ENCODE data around the gene DPEP3.
A peak's percentile ranks its signal among the peaks of the same experiment; 100 is the strongest.

DPEP3 gene

DNA sequence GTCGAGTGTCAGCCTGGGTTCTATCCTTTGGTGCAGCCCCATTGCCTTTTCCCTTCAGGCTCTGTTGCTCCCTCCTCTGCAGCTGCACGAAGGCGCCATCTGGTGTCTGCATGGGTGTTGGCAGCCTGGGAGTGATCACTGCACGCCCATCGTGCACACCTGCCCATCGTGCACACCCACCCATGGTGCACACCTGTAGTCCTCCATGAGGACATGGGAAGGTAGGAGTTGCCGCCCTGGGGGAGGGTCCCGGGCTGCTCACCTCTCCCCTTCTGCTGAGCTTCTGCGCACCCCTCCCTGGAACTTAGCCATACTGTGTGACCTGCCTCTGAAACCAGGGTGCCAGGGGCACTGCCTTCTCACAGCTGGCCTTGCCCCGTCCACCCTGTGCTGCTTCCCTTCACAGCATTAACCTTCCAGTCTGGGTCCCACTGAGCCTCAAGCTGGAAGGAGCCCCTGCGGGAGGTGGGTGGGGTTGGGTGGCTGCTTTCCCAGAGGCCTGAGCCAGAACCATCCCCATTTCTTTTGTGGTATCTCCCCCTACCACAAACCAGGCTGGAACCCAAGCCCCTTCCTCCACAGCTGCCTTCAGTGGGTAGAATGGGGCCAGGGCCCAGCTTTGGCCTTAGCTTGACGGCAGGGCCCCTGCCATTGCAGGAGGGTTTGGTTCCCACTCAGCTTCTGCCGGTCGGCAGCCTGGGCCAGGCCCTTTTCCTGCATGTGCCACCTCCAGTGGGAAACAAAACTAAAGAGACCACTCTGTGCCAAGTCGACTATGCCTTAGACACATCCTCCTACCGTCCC, 51.5 kb downstream of the DPEP3 start:
- DNase-seq: peak; percentile 63

- DNase-seq: no peak
Observed at GRCh38 chr16:67928147-67928546, 52.2 kb downstream of the DPEP3 start.

DNA sequence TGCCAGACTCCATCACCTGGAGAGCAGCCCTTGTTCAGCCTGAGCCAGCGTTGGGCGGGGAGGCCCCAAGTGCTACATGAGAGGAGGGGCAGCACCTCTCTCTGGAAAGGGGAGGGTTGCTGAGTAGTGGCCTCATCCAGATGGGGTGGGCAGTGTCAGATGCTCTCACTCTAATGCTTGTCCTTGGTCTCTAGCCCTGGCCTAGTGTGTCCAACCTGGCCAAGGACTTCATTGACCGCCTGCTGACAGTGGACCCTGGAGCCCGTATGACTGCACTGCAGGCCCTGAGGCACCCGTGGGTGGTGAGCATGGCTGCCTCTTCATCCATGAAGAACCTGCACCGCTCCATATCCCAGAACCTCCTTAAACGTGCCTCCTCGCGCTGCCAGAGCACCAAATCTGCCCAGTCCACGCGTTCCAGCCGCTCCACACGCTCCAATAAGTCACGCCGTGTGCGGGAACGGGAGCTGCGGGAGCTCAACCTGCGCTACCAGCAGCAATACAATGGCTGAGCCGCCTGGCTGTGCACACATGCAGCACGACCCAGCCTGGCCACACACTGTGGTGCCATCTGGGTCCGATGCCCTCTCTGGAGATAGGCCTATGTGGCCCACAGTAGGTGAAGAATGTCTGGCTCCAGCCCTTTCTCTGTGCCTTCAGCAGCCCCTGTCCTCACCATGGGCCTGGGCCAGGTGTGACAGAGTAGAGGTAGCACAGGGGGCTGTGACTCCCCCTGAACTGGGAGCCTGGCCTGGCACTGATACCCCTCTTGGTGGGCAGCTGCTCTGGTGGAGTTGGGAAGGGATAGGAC, 53.0 kb downstream of the DPEP3 start:
- no peak for DNase-seq

DNA sequence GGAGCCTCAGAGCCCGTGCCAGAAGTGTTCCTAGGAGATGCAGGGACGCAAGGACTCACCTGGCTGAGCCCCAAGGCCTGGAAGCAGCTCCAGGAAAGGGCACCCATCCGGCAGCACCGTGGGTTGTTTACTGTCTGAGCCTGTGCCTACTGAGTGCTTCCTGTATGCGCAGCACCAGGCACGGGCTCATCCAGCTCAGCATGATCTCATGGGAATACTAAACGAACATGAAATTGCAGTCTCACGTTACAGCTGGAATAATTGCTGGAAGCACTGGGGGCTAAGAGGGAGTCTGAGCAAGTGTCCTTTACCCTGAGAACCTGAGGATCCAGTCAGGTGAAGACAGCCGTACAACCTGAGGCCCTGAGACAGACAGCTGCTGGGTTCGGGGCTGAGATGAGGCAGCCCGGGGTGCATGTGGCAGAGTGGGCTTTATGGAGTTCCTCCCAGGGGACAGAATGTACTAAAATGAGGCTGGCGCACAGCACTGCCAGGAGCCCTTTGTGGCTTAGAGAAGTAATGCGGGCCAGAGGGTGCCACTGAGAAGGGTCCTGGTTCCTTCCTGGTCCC, 54.0 kb downstream of the DPEP3 start:
- no peak for DNase-seq
